IMR-90 (cell line): ENCODE measurements around the gene S100A4. TPM values are rescaled to one million over a fixed set of nuclear protein-coding genes. Genes with fewer than 3 reads are reported as not detected.
A peak's percentile ranks its signal among the peaks of the same experiment; 100 is the strongest.

Source experiments
- ATAC-seq: fragments of 200-7000 bp; cut with Tn5 transposase; 2 replicates; pipeline ENCODE4 v1.9.1; 2020; ENCODE audit warnings: low read depth, mild to moderate bottlenecking, moderate library complexity
- BruUV-seq: library from RNA; stranded (reverse); fragments of 400-500 nt; replicated peaks from 2 replicates; lab custom pipeline; 2021; lab: Mats Ljungman, UMichigan
- CTCF ChIA-PET: fragments of 300-600 bp; formaldehyde crosslinking; extraction: SDS; loops from one replicate; lab custom pipeline; 2021; ENCODE audit warnings: antibody characterized with exemption; lab: Yijun Ruan, JAX
- POLR2A ChIA-PET: fragments of 300-600 bp; sonication (Branson Sonifier 250); formaldehyde crosslinking; loops from one replicate; lab custom pipeline; 2022; ENCODE audit warnings: antibody characterized with exemption; ENCODE audit not compliant: unreplicated experiment; lab: Charles Lee
- DNase-seq: peaks from one replicate; pipeline ENCODE4 v3.0.0; 2013
- H2AFZ ChIP-seq: replicated peaks from 2 replicates; pipeline ENCODE3; 2013; ENCODE audit warnings: low read length, mild to moderate bottlenecking; ENCODE audit not compliant: poor library complexity
- H2AK5ac ChIP-seq: 2 replicates; pipeline ENCODE4 v1.6.1; 2013; ENCODE audit warnings: low read depth, low read length, inconsistent platforms
- H2AK9ac ChIP-seq: replicated peaks from 2 replicates; pipeline ENCODE3; 2013; ENCODE audit warnings: mild to moderate bottlenecking, low read depth, low read length, moderate library complexity; ENCODE audit not compliant: poor library complexity
- H2BK120ac ChIP-seq: 2 replicates; pipeline ENCODE4 v1.6.1; 2013; ENCODE audit warnings: low read depth, low read length, inconsistent platforms
- H2BK15ac ChIP-seq: 3 replicates; pipeline ENCODE4 v1.6.1; 2013; ENCODE audit warnings: low read depth, low read length, inconsistent platforms
- H2BK20ac ChIP-seq: 2 replicates; pipeline ENCODE4 v1.6.1; 2013; ENCODE audit warnings: low read depth, mild to moderate bottlenecking, inconsistent platforms, low read length, moderate library complexity
- H2BK5ac ChIP-seq: 2 replicates; pipeline ENCODE4 v1.6.1; 2013; ENCODE audit warnings: mild to moderate bottlenecking, low read depth, low read length, inconsistent platforms; ENCODE audit not compliant: poor library complexity, severe bottlenecking
- H3K14ac ChIP-seq: replicated peaks from 2 replicates; pipeline ENCODE4 v1.6.1; 2013; ENCODE audit warnings: low read depth, low read length, inconsistent platforms
- H3K18ac ChIP-seq: 2 replicates; pipeline ENCODE4 v1.6.1; 2013; ENCODE audit warnings: low read depth, low read length, control low read depth
- H3K23ac ChIP-seq: 2 replicates; pipeline ENCODE4 v1.6.1; 2013; ENCODE audit warnings: low read depth, low read length, inconsistent platforms
- H3K27ac ChIP-seq: 2 replicates; pipeline ENCODE4 v1.5.1; 2013; ENCODE audit warnings: mild to moderate bottlenecking, control low read depth, low read length; ENCODE audit not compliant: insufficient read depth
- H3K27me3 ChIP-seq: 2 replicates; pipeline ENCODE4 v1.6.1; 2013; ENCODE audit warnings: low read length; ENCODE audit not compliant: control insufficient read depth, insufficient read depth
- H3K36me3 ChIP-seq: 2 replicates; pipeline ENCODE4 v1.6.1; 2013; ENCODE audit warnings: low read length, mixed read lengths; ENCODE audit not compliant: control insufficient read depth, insufficient read depth
- H3K4ac ChIP-seq: 2 replicates; pipeline ENCODE4 v1.6.1; 2013; ENCODE audit warnings: low read depth, low read length, inconsistent platforms
- H3K4me1 ChIP-seq: 2 replicates; pipeline ENCODE4 v1.6.1; 2013; ENCODE audit warnings: low read length, mixed read lengths; ENCODE audit not compliant: control insufficient read depth, insufficient read depth
- H3K4me2 ChIP-seq: 2 replicates; pipeline ENCODE4 v1.6.1; 2013; ENCODE audit warnings: low read depth, mild to moderate bottlenecking, control low read depth, low read length, moderate library complexity
- H3K4me3 ChIP-seq: 2 replicates; pipeline ENCODE4 v1.5.1; 2013; ENCODE audit warnings: low read depth, mild to moderate bottlenecking, control low read depth, low read length, moderate library complexity; ENCODE audit not compliant: insufficient read depth
- H3K56ac ChIP-seq: 2 replicates; pipeline ENCODE4 v1.6.1; 2013; ENCODE audit warnings: low read length, inconsistent platforms; ENCODE audit not compliant: insufficient read depth; ENCODE audit errors: extremely low read depth
- H3K79me1 ChIP-seq, 2 experiments: 2 replicates each; pipeline ENCODE4 v1.6.1; 2013; ENCODE audit warnings: low read length in 2 of 2, inconsistent platforms in 1 of 2, low read depth in 1 of 2
- H3K9ac ChIP-seq: 2 replicates; pipeline ENCODE4 v1.6.1; 2013; ENCODE audit warnings: low read depth, low read length, control low read depth
- H3K9me1 ChIP-seq: 2 replicates; pipeline ENCODE4 v1.6.1; 2013; ENCODE audit warnings: low read length, inconsistent platforms; ENCODE audit not compliant: insufficient read depth
- H3K9me3 ChIP-seq: 2 replicates; pipeline ENCODE4 v1.6.1; 2013; ENCODE audit warnings: low read length; ENCODE audit not compliant: control insufficient read depth, insufficient read depth
- H4K20me1 ChIP-seq: 2 replicates; pipeline ENCODE4 v1.6.1; 2013; ENCODE audit warnings: low read length, inconsistent platforms; ENCODE audit not compliant: insufficient read depth
- H4K5ac ChIP-seq: 2 replicates; pipeline ENCODE4 v1.6.1; 2013; ENCODE audit warnings: mild to moderate bottlenecking, low read depth, low read length, control low read depth
- H4K8ac ChIP-seq, 2 experiments: 2 replicates each; pipeline ENCODE4 v1.6.1; 2013; ENCODE audit warnings: low read depth in 2 of 2, low read length in 2 of 2, control low read depth in 1 of 2, inconsistent platforms in 1 of 2
- H4K91ac ChIP-seq: 2 replicates; pipeline ENCODE4 v1.6.1; 2013; ENCODE audit warnings: low read depth, low read length, inconsistent platforms; ENCODE audit not compliant: insufficient read depth
- CEBPB ChIP-seq: IDR thresholded peaks from 2 replicates; pipeline ENCODE4 v1.6.1; 2012; ENCODE audit warnings: low read depth, low read length, improper control_type of control experiment
- RFX5 ChIP-seq: IDR thresholded peaks from 2 replicates; pipeline ENCODE4 v1.8.0; 2012; ENCODE audit warnings: low read depth, mild to moderate bottlenecking, low read length, moderate library complexity
- WGBS, 2 experiments: methylation state at CpG; one replicate each; pipeline versions ENCODE4 v1.1.5 to v1.1.7; 2013; ENCODE audit warnings: missing lambda C conversion rate in 2 of 2; ENCODE audit not compliant: insufficient read length in 1 of 2; ENCODE audit errors: extremely low coverage in 2 of 2; 5-methylcytosine and 5-hydroxymethylcytosine counted together
- dilution Hi-C: fragments of 300-500 bp; cut with HindIII; formaldehyde crosslinking; loops from one replicate; pipeline ENCODE4 v1.14.3; 2018; ENCODE audit warnings: low sequenced_read_pairs; ENCODE audit not compliant: unreplicated experiment
- in situ Hi-C: fragments of 300-500 bp; cut with MboI; formaldehyde crosslinking; loops from 3 replicates; pipeline ENCODE4 v1.14.3; 2019; ENCODE audit warnings: low sequenced_read_pairs, inconsistent platforms, mixed read lengths
- intact Hi-C: fragments of 100-400 bp; cut with micrococcal nuclease; formaldehyde crosslinking; loops from 2 replicates; pipeline ENCODE4 v1.10.0; 2022
- polyA plus RNA-seq, 3 experiments: library from polyadenylated mRNA; depleted of rRNA; stranded (reverse); fragments of >200 nt; gene quantifications; 2 replicates each; pipeline ENCODE4 v1.2.3, GENCODE V29; 2012; ENCODE audit warnings: low replicate concordance in 1 of 3
- total RNA-seq: library from RNA; depleted of rRNA; stranded (reverse); fragments of >200 nt; gene quantifications from 2 replicates; pipeline ENCODE4 v1.2.3, GENCODE V29; 2012

Gene S100A4
- total and polyA plus RNA-seq, 2 of the 4 experiments (the other 2 are of a cell fraction) = 5.6 to 16.6 TPM

DNA sequence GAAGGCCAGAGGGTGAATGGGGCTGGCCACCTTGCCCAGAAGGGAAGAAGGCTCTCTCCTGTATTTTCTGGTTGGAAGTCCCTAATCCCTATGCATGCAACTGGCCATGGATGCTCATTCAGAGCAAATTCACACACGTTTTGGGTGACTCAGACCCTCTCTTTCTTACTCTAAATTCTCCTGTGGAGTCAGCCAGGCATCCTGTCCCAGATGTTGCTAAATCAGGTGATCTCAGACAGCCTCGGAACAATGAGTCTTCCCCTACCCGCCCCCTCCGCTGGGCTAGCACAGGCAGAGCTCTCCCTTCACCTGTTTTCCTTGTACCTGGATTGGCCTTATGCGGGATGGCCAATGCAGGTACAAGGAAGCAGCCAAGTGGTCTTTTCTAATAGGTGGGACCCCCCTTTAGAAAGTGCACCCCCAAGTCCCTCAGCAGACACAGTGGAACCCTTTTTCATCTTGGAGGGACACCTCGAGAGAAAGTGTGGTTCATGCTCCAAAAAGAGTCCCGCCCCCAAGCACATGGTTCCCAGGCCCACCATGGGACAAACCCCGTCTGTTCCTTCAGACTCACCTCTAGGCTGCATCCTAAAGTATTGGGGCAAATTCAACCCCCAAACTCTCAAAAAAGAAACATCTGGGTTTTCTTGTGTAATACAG lies 18.5 kb downstream of the S100A4 start:
- in situ Hi-C loops = loop anchor here (25.0 kb wide), 1 partner anchor 435 kb away; the partner anchor contains the start of genes CREB3L4, CRTC2 and SLC39A1
- Histone ChIP-seq H2BK20ac (no peak overlapping the region), H3K79me1 (peaks cover 0 to 18% of the 10 kb centered on the region in 2 experiments; a peak in 2 of 4 replicates), H2AK5ac (no peak overlapping the region), H3K9me3 (no peaks in the 10 kb centered on the region), H2BK120ac (no peak overlapping the region), H2BK5ac (no peak overlapping the region), H4K5ac (no peak overlapping the region), H3K36me3 (no peaks in the 10 kb centered on the region), H3K4me3 (no peak overlapping the region), H3K4me1 (peaks cover 15% of the 10 kb centered on the region), H3K4me2 (no peak overlapping the region), H3K23ac (no peak overlapping the region), H3K9ac (no peak overlapping the region), H3K9me1 (peaks cover 8% of the 10 kb centered on the region; the same call in 1 of the 2 replicates), H4K8ac (no peak overlapping the region), H3K18ac (no peak overlapping the region), H2AK9ac (peak overlapping the region; percentile 25), H3K27me3 (no peaks in the 10 kb centered on the region), H4K20me1 (no peaks in the 10 kb centered on the region; the same call in 1 of the 2 replicates), H2BK15ac (no peak overlapping the region), H3K56ac (no peak overlapping the region), H2AFZ (no peak overlapping the region), H3K4ac (no peak overlapping the region), H3K27ac (no peak overlapping the region), H4K91ac (no peak overlapping the region), H3K14ac (no peak overlapping the region)
- DNase-seq (peak; percentile 66), ATAC-seq (no peak)
- ChIA-PET CTCF (no interaction called here), POLR2A (no interaction called here)
- dilution Hi-C loops = no loop called here
- peak; percentile 51; the same call in 1 of the 2 replicates for TF ChIP-seq CEBPB
- no peak for TF ChIP-seq RFX5
- no TSS peak for BruUV-seq
- WGBS, 2 experiments = 22% methylated on average over 1 of the region's 8 CpGs; no CpG with 5 or more reads in 1 of the 2 experiments
- intact Hi-C loops = no loop called here
